Measurements from ENCODE around the gene STK24. TPM values are rescaled to one million over a fixed set of nuclear protein-coding genes. Genes with fewer than 3 reads are reported as not detected.

Gene STK24
- total RNA-seq, 2 experiments from 2014 or later: 60.4 to 88.7 TPM

DNA sequence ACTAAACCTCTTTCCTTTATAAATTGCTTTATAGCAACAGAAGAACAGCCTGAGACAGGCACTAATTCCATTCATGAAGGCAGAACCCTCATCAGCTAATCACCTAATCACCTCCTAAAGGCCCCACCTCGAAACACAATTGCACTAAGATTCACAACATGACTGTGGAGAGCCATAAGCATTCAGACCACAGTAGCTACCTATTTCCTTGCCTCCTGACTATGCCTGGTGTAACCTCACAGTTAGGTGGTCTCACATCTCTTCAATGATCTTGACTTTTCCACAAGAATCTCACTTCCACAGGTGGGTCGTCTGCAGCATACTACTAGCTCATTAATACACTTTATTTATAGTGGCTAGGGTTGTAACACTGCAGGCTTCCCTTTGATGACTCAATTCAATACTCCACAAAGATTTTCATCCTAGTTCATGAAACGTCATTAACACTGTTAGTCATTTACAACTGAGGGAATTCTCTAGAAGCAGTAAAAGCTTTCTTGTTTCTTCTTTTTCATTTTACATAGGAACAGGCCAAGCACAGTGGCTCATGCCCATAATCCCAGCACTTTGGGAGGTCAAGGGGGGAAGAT is 27.1 kb downstream of the STK24 start:
- H3K79me2 ChIP-seq (ENCODE audit: insufficient read depth, low read depth, low read length): peaks cover 82% of the 10 kb centered on the region
- no peak overlapping the region for H2AFZ ChIP-seq (ENCODE audit: low read length)
- no peak for TF ChIP-seq EZH2phosphoT487 (IDR thresholded peaks at IDR 0.05; ENCODE audit: borderline replicate concordance, low read depth, low read length)
- TF ChIP-seq, protein P1, sequence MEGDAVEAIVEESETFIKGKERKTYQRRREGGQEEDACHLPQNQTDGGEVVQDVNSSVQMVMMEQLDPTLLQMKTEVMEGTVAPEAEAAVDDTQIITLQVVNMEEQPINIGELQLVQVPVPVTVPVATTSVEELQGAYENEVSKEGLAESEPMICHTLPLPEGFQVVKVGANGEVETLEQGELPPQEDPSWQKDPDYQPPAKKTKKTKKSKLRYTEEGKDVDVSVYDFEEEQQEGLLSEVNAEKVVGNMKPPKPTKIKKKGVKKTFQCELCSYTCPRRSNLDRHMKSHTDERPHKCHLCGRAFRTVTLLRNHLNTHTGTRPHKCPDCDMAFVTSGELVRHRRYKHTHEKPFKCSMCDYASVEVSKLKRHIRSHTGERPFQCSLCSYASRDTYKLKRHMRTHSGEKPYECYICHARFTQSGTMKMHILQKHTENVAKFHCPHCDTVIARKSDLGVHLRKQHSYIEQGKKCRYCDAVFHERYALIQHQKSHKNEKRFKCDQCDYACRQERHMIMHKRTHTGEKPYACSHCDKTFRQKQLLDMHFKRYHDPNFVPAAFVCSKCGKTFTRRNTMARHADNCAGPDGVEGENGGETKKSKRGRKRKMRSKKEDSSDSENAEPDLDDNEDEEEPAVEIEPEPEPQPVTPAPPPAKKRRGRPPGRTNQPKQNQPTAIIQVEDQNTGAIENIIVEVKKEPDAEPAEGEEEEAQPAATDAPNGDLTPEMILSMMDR (conservative IDR thresholded peaks at IDR 0.05; ENCODE audit: low read length): no peak
- intact Hi-C loops (cut with micrococcal nuclease; ENCODE audit: unreplicated experiment): no loop called here
- peaks cover 7% of the 10 kb centered on the region; the same call in 1 of the 2 replicates for H4K20me1 ChIP-seq (ENCODE audit: insufficient read depth, low read length)
- no peaks in the 10 kb centered on the region for H3K9me3 ChIP-seq (ENCODE audit: low read length)
- no TSS peak for BruUV-seq (replicated peaks)
- H3K9me2 ChIP-seq (ENCODE audit: insufficient read depth, low read length): no peaks in the 10 kb centered on the region
- DNase-seq (ENCODE audit: low spot score): no peak
- no peak overlapping the region for H3K4me3 ChIP-seq (ENCODE audit: low read depth, low read length, poor library complexity, severe bottlenecking)
- H3K4me1 ChIP-seq (ENCODE audit: insufficient read depth, low read length, poor library complexity, severe bottlenecking): peaks cover 12% of the 10 kb centered on the region
- CTCF ChIA-PET (ENCODE audit: unreplicated experiment): no interaction called here
- peaks cover 28% of the 10 kb centered on the region for H3K36me3 ChIP-seq (ENCODE audit: insufficient read depth, low read length)
- H3K27ac ChIP-seq (ENCODE audit: low read depth, low read length, poor library complexity, severe bottlenecking): no peak overlapping the region
- POLR2A ChIA-PET: no interaction called here
- no peak overlapping the region for H3K4me2 ChIP-seq (ENCODE audit: low read length)

DNA sequence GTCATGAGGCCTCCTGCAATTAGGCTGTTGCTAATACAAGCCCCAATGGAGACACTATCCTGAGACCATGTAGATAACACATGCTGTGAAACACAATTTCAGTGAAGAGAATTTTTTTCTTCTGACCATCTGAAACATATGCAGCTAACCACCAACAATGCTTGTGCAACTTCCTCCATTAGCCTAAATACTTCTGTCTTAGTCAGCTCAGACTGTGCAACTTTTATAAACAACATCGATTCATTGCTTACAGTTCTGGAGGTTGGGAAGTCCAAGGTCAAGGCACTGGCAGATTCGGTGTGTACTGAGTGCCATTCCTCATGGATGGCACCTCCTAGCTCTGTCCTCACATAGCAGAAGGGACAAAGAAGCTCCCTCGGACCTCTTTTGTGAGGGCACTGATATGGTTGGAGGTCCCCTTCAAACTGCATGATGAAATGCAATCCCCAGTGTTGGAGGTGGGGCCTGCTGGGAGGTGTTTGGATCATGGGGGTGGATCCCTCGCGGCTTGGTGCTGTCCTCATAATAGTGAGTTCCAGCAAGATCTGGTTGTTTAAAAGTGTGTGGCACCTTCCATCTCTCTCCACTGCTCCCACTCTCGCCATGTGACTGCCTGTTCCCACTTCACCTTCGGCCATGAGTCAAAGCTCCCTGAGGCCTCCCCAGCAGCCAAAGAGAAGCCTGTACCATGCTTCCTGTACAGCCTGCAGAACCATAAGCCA is 27.7 kb downstream of the STK24 start:
- H4K20me1 ChIP-seq (ENCODE audit: insufficient read depth, low read length): peaks cover 7% of the 10 kb centered on the region; the same call in 1 of the 2 replicates

More for the DNA sequence above, 27.7 kb downstream of the STK24 start:
- Histone ChIP-seq H3K4me2 (ENCODE audit: low read length) (no peak overlapping the region), H3K9me3 (ENCODE audit: low read length) (no peaks in the 10 kb centered on the region), H2AFZ (ENCODE audit: low read length) (no peak overlapping the region), H3K4me1 (ENCODE audit: insufficient read depth, low read length, poor library complexity, severe bottlenecking) (peaks cover 8% of the 10 kb centered on the region), H3K27ac (ENCODE audit: low read depth, low read length, poor library complexity, severe bottlenecking) (no peak overlapping the region), H3K79me2 (ENCODE audit: insufficient read depth, low read depth, low read length) (peaks cover 83% of the 10 kb centered on the region), H3K36me3 (ENCODE audit: insufficient read depth, low read length) (peaks cover 28% of the 10 kb centered on the region), H3K9me2 (ENCODE audit: insufficient read depth, low read length) (no peaks in the 10 kb centered on the region), H3K4me3 (ENCODE audit: low read depth, low read length, poor library complexity, severe bottlenecking) (no peak overlapping the region)
- ChIA-PET CTCF (ENCODE audit: unreplicated experiment) (no interaction called here), POLR2A (interaction anchor here (1.2 kb wide), 1 partner anchor 8 kb away, joined by 3 read pairs; no protein-coding TSS in a partner anchor)
- BruUV-seq (replicated peaks): no TSS peak
- intact Hi-C loops (cut with micrococcal nuclease; ENCODE audit: unreplicated experiment): no loop called here
- no peak for DNase-seq (ENCODE audit: low spot score)
- TF ChIP-seq, protein P1 (conservative IDR thresholded peaks at IDR 0.05; ENCODE audit: low read length): no peak
- TF ChIP-seq EZH2phosphoT487 (IDR thresholded peaks at IDR 0.05; ENCODE audit: borderline replicate concordance, low read depth, low read length): no peak

Measured in OCI-LY7 (cell line).